Thoracic aorta endothelial cell (primary cell): ENCODE measurements around the gene CYP11A1. TPM values are rescaled to one million over a fixed set of nuclear protein-coding genes. Genes with fewer than 3 reads are reported as not detected.

ENCODE experiments used
- small RNA-seq: library from RNA; depleted of rRNA; stranded (forward); fragments of <200 nt; gene quantifications from one replicate; pipeline ENCODE3, GENCODE V24; 2012
- total RNA-seq: library from RNA; depleted of rRNA; stranded (reverse); fragments of >200 nt; gene quantifications from 2 replicates; pipeline ENCODE4 v1.2.3, GENCODE V29; 2012

The CYP11A1 gene
- not detected in 2 replicates for total RNA-seq

GRCh38 chr15:74367296-74367854, at the start of gene CYP11A1:
CYP11A1 (minus strand) TSS chr15:74367646; CDS start chr15:74367585, 61 bp downstream.

Small RNAs within 50 kb of the gene (small RNA-seq; reads per million reads assigned to genes)
- not detected for gene MIR6881

Other genes starting within 250 kb of the CYP11A1 start
- gene ISLR2, start 237.1 kb downstream of the CYP11A1 start, total RNA-seq: not detected in 2 replicates
- gene ISLR, start 193.9 kb downstream of the CYP11A1 start, total RNA-seq: 0.07 and 0.93 TPM in 2 replicates
- gene STRA6, start 164.9 kb downstream of the CYP11A1 start, total RNA-seq: not detected in 2 replicates
- gene CCDC33, start 131.3 kb downstream of the CYP11A1 start, total RNA-seq: not detected in 2 replicates
- gene SEMA7A, start 66.3 kb upstream of the CYP11A1 start, total RNA-seq: 0.53 and 1.0 TPM in 2 replicates
- 29.5 and 34.1 TPM in 2 replicates for gene UBL7, start 93.5 kb upstream of the CYP11A1 start, total RNA-seq
- gene ARID3B, start 173.6 kb upstream of the CYP11A1 start, total RNA-seq: 4.1 and 6.5 TPM in 2 replicates
- 41.5 and 67.8 TPM in 2 replicates for gene CLK3, start 248.2 kb upstream of the CYP11A1 start, total RNA-seq